ENCODE measurements around the gene HTR2B. TPM values are rescaled to one million over a fixed set of nuclear protein-coding genes. Genes with fewer than 3 reads are reported as not detected.

Gene HTR2B
- total and polyA plus RNA-seq, 2 of the 13 experiments (the other 11 are each of a cell fraction or from before 2014, with no cell fraction given), result 0.08 TPM; not detected in 1

- ChIA-PET POLR2A (no interaction called here), CTCF (ENCODE audit: low intra/inter-chr PET ratio, low total read pairs) (no interaction called here)
- Histone ChIP-seq H3K27me3 (ENCODE audit: control insufficient read depth in 1 of 2, insufficient read depth in 2 of 2, low read length in 2 of 2) (no peaks in the 10 kb centered on the region), H3K27ac (ENCODE audit: extremely low read length, insufficient read depth, low read length) (no peak overlapping the region), H3K36me3 (replicated peaks in 1 of 2; ENCODE audit: control insufficient read depth in 1 of 2, insufficient read depth in 2 of 2, low read length in 2 of 2) (peaks cover 2 to 4% of the 10 kb centered on the region in 2 experiments; a peak in 4 of 5 replicates), H3K79me2 (ENCODE audit: insufficient read depth, low read length) (peaks cover 1% of the 10 kb centered on the region), H3K9ac (ENCODE audit: insufficient read depth, low read depth, low read length) (no peak overlapping the region), H3K4me2 (ENCODE audit: low read depth, low read length) (no peak overlapping the region), H2AFZ (ENCODE audit: low read length) (no peak overlapping the region), H3K4me3 (replicated peaks in 1 of 3; ENCODE audit: insufficient read depth in 1 of 3, low read depth in 2 of 3, low read length in 3 of 3) (no peak overlapping the region), H4K20me1 (ENCODE audit: insufficient read depth, low read length) (no peaks in the 10 kb centered on the region), H3K9me3 (ENCODE audit: low read length) (no peaks in the 10 kb centered on the region), H3K4me1 (ENCODE audit: insufficient read depth, low read length) (peaks cover 16% of the 10 kb centered on the region)
- WGBS (ENCODE audit: low lambda C conversion rate), result 96% methylated on average over 2 of the region's 2 CpGs
- no peak for TF ChIP-seq GTF2F1 (IDR thresholded peaks at IDR 0.05; ENCODE audit: low read length)
- no peak for TF ChIP-seq ZNF850 (CRISPR knock-in tag; conservative IDR thresholded peaks at IDR 0.05)
- no peak for TF ChIP-seq FOXP1 (IDR thresholded peaks at IDR 0.05)
- no peak for TF ChIP-seq FOXP1 (CRISPR knock-in tag; IDR thresholded peaks at IDR 0.05)
- TF ChIP-seq NAIF1 (CRISPR knock-in tag; IDR thresholded peaks at IDR 0.05; ENCODE audit: borderline replicate concordance), result no peak
- no peak for TF ChIP-seq FOXC1 (CRISPR knock-in tag; IDR thresholded peaks at IDR 0.05; ENCODE audit: borderline replicate concordance)
- TF ChIP-seq, protein P1, sequence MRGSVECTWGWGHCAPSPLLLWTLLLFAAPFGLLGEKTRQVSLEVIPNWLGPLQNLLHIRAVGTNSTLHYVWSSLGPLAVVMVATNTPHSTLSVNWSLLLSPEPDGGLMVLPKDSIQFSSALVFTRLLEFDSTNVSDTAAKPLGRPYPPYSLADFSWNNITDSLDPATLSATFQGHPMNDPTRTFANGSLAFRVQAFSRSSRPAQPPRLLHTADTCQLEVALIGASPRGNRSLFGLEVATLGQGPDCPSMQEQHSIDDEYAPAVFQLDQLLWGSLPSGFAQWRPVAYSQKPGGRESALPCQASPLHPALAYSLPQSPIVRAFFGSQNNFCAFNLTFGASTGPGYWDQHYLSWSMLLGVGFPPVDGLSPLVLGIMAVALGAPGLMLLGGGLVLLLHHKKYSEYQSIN (CRISPR knock-in tag; IDR thresholded peaks at IDR 0.05; ENCODE audit: borderline replicate concordance), result no peak
- FAIRE-seq (no peak), ATAC-seq (no peak), DNase-seq (ENCODE audit: low spot score) (no peak)
- BruUV-seq (replicated peaks), result no TSS peak
- intact Hi-C loops (cut with micrococcal nuclease; ENCODE audit: unreplicated experiment), result no loop called here
- in situ Hi-C loops (cut with HindIII; ENCODE audit: extremely low pct_ligation_motif_present, low pct_unique_long_range_greater_than_20kb), result no loop called here
Measured at GRCh38 chr2:231118614-231118942, 6.3 kb downstream of the HTR2B start.

DNA sequence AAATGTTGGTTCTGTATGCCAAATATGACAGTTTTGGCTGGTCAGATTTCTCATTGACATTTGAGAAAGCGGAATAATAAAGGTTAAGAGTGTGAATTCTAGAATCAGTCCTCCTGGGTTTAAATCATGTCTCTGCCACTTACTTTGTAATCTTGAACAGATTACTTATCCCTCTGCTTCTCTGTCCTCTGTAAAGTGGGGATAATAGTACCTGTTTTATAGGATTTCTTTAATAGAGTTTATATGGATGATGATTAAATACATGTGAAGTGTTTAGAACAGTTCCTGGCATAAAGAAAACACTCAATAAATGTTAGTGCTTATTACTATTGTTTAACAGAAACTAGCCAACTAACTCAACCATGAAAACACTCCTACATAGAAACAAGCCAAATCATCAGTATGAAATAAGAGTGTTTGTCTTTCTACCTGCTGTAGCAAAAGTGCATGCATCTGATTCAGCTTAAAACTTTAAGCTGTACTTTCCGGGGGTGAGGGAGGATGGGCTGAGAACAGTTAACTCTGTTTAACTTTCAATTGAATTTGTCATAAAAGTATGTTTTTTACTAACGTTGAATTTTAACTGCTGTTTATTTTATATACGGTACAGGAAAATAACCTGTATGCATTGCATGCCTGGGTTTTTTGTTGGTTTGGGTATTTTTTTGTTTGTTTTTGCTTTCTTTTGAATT is 6.8 kb downstream of the HTR2B start:
- no peaks in the 10 kb centered on the region for H4K20me1 ChIP-seq (ENCODE audit: insufficient read depth, low read length)
- no peak overlapping the region for H3K4me2 ChIP-seq (ENCODE audit: low read depth, low read length)
- ATAC-seq (no peak), DNase-seq (ENCODE audit: low spot score) (no peak), FAIRE-seq (no peak)
- peaks cover 11% of the 10 kb centered on the region for H3K4me1 ChIP-seq (ENCODE audit: insufficient read depth, low read length)
- H2AFZ ChIP-seq (ENCODE audit: low read length), result no peak overlapping the region
- no peaks in the 10 kb centered on the region for H3K9me3 ChIP-seq (ENCODE audit: low read length)
- ChIA-PET CTCF (ENCODE audit: low intra/inter-chr PET ratio, low total read pairs) (no interaction called here), POLR2A (no interaction called here)
- H3K36me3 ChIP-seq (replicated peaks in 1 of 2; ENCODE audit: control insufficient read depth in 1 of 2, insufficient read depth in 2 of 2, low read length in 2 of 2), result peaks cover 2 to 8% of the 10 kb centered on the region in 2 experiments; a peak in 4 of 5 replicates
- H3K9ac ChIP-seq (ENCODE audit: insufficient read depth, low read depth, low read length), result no peak overlapping the region
- no peaks in the 10 kb centered on the region for H3K79me2 ChIP-seq (ENCODE audit: insufficient read depth, low read length)
- WGBS (ENCODE audit: low lambda C conversion rate), result 90% methylated on average over 4 of the region's 4 CpGs
- in situ Hi-C loops (cut with HindIII; ENCODE audit: extremely low pct_ligation_motif_present, low pct_unique_long_range_greater_than_20kb), result no loop called here
- no peak overlapping the region for H3K4me3 ChIP-seq (replicated peaks in 1 of 3; ENCODE audit: insufficient read depth in 1 of 3, low read depth in 2 of 3, low read length in 3 of 3)
- H3K27ac ChIP-seq (ENCODE audit: extremely low read length, insufficient read depth, low read length), result no peak overlapping the region
- intact Hi-C loops (cut with micrococcal nuclease; ENCODE audit: unreplicated experiment), result no loop called here
- BruUV-seq (replicated peaks), result no TSS peak
- H3K27me3 ChIP-seq (ENCODE audit: control insufficient read depth in 1 of 2, insufficient read depth in 2 of 2, low read length in 2 of 2), result no peaks in the 10 kb centered on the region
- TF ChIP-seq DMAP1 (CRISPR knock-in tag; IDR thresholded peaks at IDR 0.05) (no peak), ARNT (IDR thresholded peaks at IDR 0.05) (no peak), FOXP1 (IDR thresholded peaks at IDR 0.05) (no peak), FOXP1 (CRISPR knock-in tag; IDR thresholded peaks at IDR 0.05) (no peak), SMC3 (IDR thresholded peaks at IDR 0.05; ENCODE audit: low read length) (no peak), THAP11 (CRISPR knock-in tag; IDR thresholded peaks at IDR 0.05) (no peak), AGO2 (optimal IDR thresholded peaks at IDR 0.05; ENCODE audit: low read depth, low read length) (no peak), JUND (CRISPR knock-in tag; IDR thresholded peaks at IDR 0.05) (no peak), BRF2 (CRISPR knock-in tag; IDR thresholded peaks at IDR 0.05) (no peak)
- TF ChIP-seq, protein P2, sequence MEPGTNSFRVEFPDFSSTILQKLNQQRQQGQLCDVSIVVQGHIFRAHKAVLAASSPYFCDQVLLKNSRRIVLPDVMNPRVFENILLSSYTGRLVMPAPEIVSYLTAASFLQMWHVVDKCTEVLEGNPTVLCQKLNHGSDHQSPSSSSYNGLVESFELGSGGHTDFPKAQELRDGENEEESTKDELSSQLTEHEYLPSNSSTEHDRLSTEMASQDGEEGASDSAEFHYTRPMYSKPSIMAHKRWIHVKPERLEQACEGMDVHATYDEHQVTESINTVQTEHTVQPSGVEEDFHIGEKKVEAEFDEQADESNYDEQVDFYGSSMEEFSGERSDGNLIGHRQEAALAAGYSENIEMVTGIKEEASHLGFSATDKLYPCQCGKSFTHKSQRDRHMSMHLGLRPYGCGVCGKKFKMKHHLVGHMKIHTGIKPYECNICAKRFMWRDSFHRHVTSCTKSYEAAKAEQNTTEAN (CRISPR knock-in tag; conservative IDR thresholded peaks at IDR 0.05), result no peak

Data from HepG2 (cell line).